Keratinocyte (primary cell): Measurements from ENCODE around the gene CD300C.

Experiments
- CTCF ChIP-seq, 3 experiments: IDR thresholded peaks in 1 of 3; conservative IDR thresholded peaks in 1 of 3; optimal IDR thresholded peaks in 1 of 3; 2 replicates in 2 of 3; 3 replicates in 1 of 3; pipeline versions ENCODE3 to v1.5.1; 2011; ENCODE audit warnings: low read length in 3 of 3, mild to moderate bottlenecking in 3 of 3, moderate library complexity in 2 of 3, control low read depth in 1 of 3, inconsistent platforms in 1 of 3; ENCODE audit not compliant: insufficient read depth in 2 of 3; ENCODE audit errors: extremely low read depth in 1 of 3
- EZH2 ChIP-seq: IDR thresholded peaks from one replicate; pipeline ENCODE4 v1.6.1; 2012; ENCODE audit warnings: inconsistent platforms, mild to moderate bottlenecking, low read length, moderate library complexity

GRCh38 chr17:74558882-74559519 lies 13.1 kb upstream of the CD300C start:
- TF ChIP-seq CTCF (optimal IDR thresholded peaks at IDR 0.05 in 1 of 3, IDR thresholded peaks at IDR 0.05 in 1 of 3, conservative IDR thresholded peaks at IDR 0.05 in 1 of 3; ENCODE audit: extremely low read depth in 1 of 3, insufficient read depth in 2 of 3, low read length in 3 of 3), result no peak
- no peak for TF ChIP-seq EZH2
